ENCODE results near the gene SLIT1.

SLIT1 gene

GRCh38 chr10:97017474-97017903 lies 168.3 kb downstream of the SLIT1 start:
- no peak for DNase-seq

GRCh38 chr10:97016728-97017473 lies 168.9 kb downstream of the SLIT1 start:
- peak; percentile 62 for DNase-seq

DNA sequence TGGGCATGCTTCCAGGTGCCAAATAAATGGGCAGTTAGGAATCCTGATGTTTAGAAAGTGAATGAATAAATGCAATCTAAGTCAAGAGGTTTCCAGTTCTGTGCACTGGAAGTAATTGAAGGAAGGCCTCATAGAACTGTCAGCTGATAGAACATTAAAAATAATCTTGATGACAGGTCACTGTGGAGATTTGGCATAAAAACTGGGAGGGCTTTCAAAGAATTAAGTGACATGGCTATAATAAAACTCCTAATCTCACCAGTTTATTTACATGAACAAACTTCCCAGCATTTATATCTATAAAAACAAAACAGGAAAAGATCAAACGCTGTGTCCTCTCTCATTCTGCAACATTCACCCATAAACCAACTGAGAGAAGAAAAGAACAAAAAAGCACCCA lies 170.5 kb downstream of the SLIT1 start:
- DNase-seq, result no peak

- DNase-seq, result no peak
Measured at GRCh38 chr10:97013983-97014382, 171.8 kb downstream of the SLIT1 start.

DNA sequence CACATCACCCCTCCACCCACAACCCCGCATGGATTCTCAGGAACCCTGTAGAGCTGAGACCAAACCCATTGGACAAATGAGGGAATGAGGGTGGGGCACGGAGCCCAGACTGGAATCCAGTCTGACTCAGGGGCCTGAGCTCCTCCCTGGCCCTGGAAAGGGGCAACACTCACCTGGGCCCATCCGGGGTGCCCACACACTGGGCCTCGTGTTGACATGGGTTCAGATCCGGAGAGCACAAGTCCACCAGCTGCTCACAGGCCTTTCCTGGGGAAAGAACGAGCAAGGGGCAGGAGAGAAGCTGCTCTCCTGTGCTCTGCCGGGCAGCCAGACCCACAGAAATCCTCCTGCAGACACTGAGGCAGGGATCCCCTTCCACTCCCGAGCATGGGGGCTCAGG lies 172.2 kb downstream of the SLIT1 start:
- DNase-seq, result no peak

DNA sequence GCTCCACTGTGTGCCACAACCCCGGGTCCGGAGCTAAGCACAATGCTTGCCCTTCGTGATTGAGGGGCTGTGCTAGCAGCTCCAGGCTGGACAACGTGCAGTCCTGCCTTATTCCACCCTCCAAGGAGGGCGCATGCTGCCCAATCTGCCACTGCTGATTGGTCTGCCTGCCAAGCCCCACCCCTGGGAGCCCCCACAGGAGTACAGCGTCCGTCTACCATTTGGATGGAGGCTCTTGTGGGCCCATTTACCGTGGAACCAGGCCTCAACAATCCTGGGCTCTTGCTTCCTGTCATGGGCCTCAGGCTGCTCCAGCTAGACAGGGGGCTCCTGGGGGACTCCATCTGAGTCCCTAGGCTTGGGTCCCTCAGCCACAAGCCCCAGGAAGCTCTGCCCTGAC lies 173.3 kb downstream of the SLIT1 start:
- DNase-seq, result no peak

GRCh38 chr10:97011397-97011796 lies 174.4 kb downstream of the SLIT1 start:
- DNase-seq, result no peak

GRCh38 chr10:97010695-97011206 lies 175.0 kb downstream of the SLIT1 start:
- no peak for DNase-seq

GRCh38 chr10:97007417-97007816 lies 178.3 kb downstream of the SLIT1 start:
- no peak for DNase-seq

GRCh38 chr10:97006364-97006763 lies 179.4 kb downstream of the SLIT1 start:
- DNase-seq, result no peak

- no peak for DNase-seq
Measured at GRCh38 chr10:97005349-97005748, 180.4 kb downstream of the SLIT1 start.

DNA sequence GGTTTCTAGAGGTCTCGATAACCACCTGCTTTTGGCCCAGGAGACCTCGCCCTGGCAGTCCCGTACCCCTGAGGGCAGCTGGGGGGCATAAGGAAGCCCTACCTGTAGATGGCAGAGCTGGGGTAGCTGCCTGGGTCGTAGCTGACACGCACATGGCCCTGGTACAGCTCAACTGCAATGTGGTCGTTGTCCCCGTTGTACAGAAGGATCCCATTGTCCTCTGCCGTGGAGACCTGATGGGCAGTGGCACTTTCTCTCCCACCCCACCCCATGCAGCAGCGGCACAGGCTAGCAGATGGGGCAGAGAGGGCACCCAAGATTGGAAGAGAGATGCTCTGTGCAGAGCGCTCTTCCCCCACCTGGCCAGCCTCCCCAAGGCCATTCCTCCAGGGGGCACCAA lies 181.2 kb downstream of the SLIT1 start:
- no peak for DNase-seq

DNA sequence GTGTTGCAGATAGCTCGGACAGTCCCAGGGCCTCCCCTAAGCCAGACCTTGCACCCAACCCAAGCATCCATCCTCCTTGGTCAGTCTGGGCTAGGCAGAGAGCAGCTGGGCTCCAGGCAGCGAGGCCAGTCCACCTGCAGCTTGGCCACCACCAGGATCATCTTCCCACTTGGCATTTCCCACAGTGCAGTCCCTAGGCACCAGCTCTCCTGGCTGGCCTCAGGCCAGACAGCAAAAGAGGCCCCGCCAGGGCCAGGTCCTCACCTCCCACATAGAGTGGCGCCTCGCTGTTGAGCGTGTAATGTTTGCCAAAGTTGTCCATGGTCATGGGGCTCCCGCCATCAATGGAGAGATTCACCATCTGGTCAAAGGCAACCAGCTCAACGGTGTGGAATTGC lies 182.0 kb downstream of the SLIT1 start:
- no peak for DNase-seq

- no peak for DNase-seq
Measured at GRCh38 chr10:97003151-97003803, 182.5 kb downstream of the SLIT1 start.

GRCh38 chr10:97002670-97003069 lies 183.1 kb downstream of the SLIT1 start:
- DNase-seq, result no peak

DNA sequence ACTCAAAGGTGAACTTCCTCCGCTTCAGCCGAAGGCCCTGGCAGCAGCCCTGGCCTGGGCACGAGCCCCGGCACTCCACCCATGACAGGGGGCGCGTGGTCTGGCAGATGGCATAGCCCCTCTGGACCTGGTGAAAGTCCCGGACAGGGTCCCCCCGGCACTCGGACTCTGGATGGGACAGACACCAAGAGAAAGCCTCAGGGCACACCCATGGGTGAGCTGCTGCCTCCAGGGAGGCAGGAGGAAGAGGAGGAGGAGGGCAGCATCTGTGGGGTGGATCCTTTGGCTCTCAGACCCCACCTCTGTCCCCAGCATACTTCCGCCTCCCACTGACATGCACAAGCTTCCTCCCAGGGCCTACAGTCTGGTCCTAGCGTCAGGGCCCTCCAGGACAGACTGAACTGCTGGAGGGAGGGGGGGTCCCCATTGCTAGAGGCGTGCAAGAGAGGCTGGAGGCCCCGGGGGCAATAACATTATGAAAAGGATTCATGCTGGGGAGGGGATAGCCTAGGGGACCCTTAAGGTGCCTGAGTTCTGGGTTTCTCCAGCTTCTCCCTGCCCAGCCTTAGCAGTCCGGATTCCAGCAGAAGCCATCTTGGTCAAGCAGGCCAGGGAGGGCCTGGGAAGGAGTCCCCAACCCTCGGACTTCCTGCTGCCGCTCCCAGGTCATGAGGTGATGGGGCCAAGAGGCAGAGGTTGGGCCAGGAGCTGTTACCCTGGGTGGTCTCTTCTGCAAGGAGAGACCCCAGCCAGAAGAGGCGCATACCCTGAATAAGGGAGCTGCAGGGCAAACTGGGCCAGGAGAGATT lies 184.4 kb downstream of the SLIT1 start:
- no peak for DNase-seq

DNA sequence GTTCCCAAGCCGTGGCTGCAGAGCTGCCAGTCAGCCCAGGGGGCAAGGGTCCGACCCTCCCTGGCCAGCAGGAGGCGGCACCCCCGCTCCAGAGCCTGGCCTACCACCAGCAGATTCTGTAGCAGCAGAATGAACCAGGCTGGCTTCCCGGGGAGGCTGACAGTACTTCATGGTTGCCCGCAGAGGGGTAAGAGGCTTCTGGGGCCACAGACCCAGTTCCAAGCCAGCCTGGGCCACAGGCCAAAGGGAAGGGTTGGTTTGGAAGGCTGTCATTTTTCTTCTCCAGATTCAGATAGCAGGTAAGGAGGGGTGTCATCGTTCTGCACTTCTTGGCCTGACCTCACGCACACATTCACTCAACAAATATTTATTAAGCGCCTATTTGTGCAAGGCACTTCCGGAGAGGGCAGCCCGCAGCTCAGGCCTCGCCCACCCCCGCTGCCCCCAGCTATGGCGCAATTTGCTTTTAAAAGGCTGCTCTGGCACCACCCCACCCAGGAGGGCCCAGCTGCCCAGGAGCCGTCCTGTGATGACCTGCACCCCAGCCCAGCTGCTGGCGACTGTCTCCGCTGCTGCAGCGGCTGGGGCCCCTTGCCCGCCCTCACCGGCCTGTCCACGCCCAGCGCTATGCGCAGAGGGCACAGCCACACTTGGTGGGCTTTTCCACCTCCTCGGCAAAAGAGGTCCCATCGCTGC lies 185.1 kb downstream of the SLIT1 start:
- DNase-seq, result no peak

DNA sequence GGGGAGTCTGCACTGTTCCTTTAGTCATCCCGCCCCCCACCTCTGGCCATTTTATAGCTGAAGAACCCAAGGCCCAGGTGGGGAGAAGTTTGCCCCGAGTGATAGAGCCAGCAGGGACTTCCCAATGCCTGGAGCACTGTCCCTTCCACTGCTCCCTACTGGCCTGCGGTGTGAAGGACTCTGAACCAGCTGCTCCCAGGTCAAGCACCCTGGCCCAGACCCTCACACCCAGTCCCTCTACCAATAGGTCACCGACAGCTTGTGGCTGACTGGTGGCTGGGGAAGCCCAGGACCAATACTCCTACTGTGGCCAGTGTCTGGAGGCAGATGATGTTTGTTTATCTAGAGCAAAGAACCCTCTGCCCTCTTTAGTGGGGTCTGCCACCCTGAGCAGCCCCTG lies 185.8 kb downstream of the SLIT1 start:
- no peak for DNase-seq

- DNase-seq, result no peak
Measured at GRCh38 chr10:96999337-96999736, 186.4 kb downstream of the SLIT1 start.

GRCh38 chr10:96998329-96998888 lies 187.3 kb downstream of the SLIT1 start:
- no peak for DNase-seq

DNA sequence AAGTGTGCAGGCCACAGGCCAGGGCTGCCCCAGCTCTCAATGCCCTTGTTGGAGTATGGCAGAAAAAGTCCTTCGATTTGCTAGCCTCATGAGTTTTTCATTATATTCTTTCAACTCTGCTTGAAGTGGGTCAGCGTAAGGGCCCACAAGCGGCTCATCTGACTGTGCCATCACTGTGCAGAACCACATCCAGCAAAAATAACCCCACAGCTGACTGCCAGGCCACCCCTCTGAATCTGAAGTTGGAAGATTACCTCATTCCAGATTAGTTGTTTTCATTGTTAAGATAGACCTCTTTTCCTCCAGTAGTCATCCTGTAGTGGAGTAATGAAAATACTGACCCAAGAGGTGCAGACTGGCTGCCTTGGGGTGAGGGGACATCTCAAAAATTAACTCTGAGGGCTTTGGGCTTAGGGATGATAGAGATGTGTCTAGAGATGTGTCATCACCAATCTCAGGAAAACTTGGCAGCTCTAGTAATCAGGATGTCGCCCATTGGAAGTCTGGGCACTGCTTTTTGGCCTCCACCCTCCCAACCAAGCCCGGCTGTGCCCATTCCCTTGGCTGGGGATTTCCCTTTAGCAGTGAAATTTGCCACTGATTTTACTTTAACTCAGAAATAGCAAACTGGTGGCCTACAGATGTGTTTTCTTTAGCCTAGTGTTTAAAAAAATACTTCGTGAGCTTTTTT lies 189.3 kb downstream of the SLIT1 start:
- DNase-seq, result no peak

DNA sequence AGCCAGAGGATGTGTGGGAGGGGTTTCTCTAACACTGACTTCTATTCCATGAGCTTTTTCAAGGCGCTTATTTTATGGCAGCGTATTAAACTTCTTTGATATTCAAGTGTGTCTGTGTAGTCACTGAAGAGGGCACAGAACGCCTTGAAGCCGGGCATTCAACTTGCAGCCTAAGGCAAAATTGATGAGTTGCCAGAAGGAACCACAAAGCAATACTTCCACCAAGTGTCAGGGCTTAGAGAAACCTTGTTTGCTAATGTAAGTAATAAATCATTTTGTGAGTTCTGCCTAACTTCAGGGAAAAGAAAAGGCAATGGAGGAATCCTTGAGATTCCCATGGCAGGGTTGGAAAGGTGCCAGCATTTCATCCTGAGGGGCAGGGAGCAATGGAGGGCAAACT lies 189.9 kb downstream of the SLIT1 start:
- DNase-seq, result no peak

Measured in stimulated activated CD8-positive, alpha-beta memory T cell treated with anti-CD3 and anti-CD28 coated beads, Interleukin-4, amount 100 ng/mL, for 48 hours (primary cell).